Mesenchymal stem cell (in vitro differentiated cells and primary cell): ENCODE data around the gene SNRNP35. TPM values are rescaled to one million over a fixed set of nuclear protein-coding genes. Genes with fewer than 3 reads are reported as not detected.

Experiments used
- DNase-seq: peaks from one replicate; pipeline ENCODE4 v3.0.0-alpha.2; 2013
- H2AFZ ChIP-seq: one replicate; pipeline ENCODE4 v1.6.1; 2013; ENCODE audit warnings: low read depth, mild to moderate bottlenecking, control low read depth, inconsistent platforms, low read length, moderate library complexity
- H2AK5ac ChIP-seq: 2 replicates; pipeline ENCODE4 v1.6.1; 2013; ENCODE audit warnings: low read length, moderate library complexity, mild to moderate bottlenecking, inconsistent platforms; ENCODE audit not compliant: severe bottlenecking
- H2BK120ac ChIP-seq: one replicate; pipeline ENCODE4 v1.6.1; 2013; ENCODE audit warnings: low read depth, mild to moderate bottlenecking, inconsistent platforms, low read length, moderate library complexity
- H2BK12ac ChIP-seq, 2 experiments: one replicate each; pipeline ENCODE4 v1.6.1; 2013; ENCODE audit warnings: inconsistent platforms in 2 of 2, low read length in 2 of 2, mild to moderate bottlenecking in 2 of 2, moderate library complexity in 2 of 2, control low read depth in 1 of 2
- H2BK15ac ChIP-seq: one replicate; pipeline ENCODE4 v1.6.1; 2013; ENCODE audit warnings: mild to moderate bottlenecking, low read depth, inconsistent platforms; ENCODE audit not compliant: poor library complexity, severe bottlenecking
- H2BK5ac ChIP-seq: 2 replicates; pipeline ENCODE4 v1.6.1; 2013; ENCODE audit warnings: low read depth, mild to moderate bottlenecking, low read length, control low read depth, inconsistent platforms; ENCODE audit not compliant: poor library complexity, severe bottlenecking
- H3K14ac ChIP-seq, 2 experiments: one replicate each; pipeline ENCODE4 v1.6.1; 2013; ENCODE audit warnings: inconsistent platforms in 2 of 2, low read length in 2 of 2, control low read depth in 1 of 2, mild to moderate bottlenecking in 1 of 2, moderate library complexity in 1 of 2
- H3K18ac ChIP-seq, 2 experiments: one replicate each; pipeline ENCODE4 v1.6.1; 2013; ENCODE audit warnings: inconsistent platforms in 2 of 2, low read length in 2 of 2, control low read depth in 1 of 2, low read depth in 1 of 2, mild to moderate bottlenecking in 1 of 2
- H3K23ac ChIP-seq, 2 experiments: one replicate each; pipeline ENCODE4 v1.6.1; 2013; ENCODE audit warnings: inconsistent platforms in 2 of 2, low read length in 2 of 2, mild to moderate bottlenecking in 2 of 2, moderate library complexity in 2 of 2, control low read depth in 1 of 2
- H3K27ac ChIP-seq: 2 replicates; pipeline ENCODE4 v1.5.1; 2013; ENCODE audit warnings: mild to moderate bottlenecking, moderate library complexity, low read length, control low read depth, inconsistent platforms; ENCODE audit not compliant: poor library complexity, severe bottlenecking
- H3K27me3 ChIP-seq, 2 experiments: 2 replicates each; pipeline versions ENCODE4 v1.6.1 to v1.7.0; 2013; ENCODE audit warnings: low read length in 2 of 2, mild to moderate bottlenecking in 2 of 2, moderate library complexity in 2 of 2, control low read depth in 1 of 2, inconsistent platforms in 1 of 2; ENCODE audit not compliant: control insufficient read depth in 1 of 2, insufficient read depth in 1 of 2
- H3K36me3 ChIP-seq, 2 experiments: 2 replicates each; pipeline versions ENCODE4 v1.6.1 to v1.7.0; 2013; ENCODE audit warnings: low read length in 2 of 2, control low read depth in 1 of 2, inconsistent platforms in 1 of 2, low read depth in 1 of 2, mild to moderate bottlenecking in 1 of 2; ENCODE audit not compliant: insufficient read depth in 2 of 2, control insufficient read depth in 1 of 2
- H3K4ac ChIP-seq, 2 experiments: one replicate each; pipeline ENCODE4 v1.6.1; 2013; ENCODE audit warnings: inconsistent platforms in 2 of 2, low read length in 2 of 2, mild to moderate bottlenecking in 2 of 2, moderate library complexity in 2 of 2, control low read depth in 1 of 2, low read depth in 1 of 2
- H3K4me1 ChIP-seq: 2 replicates; pipeline ENCODE4 v1.6.1; 2013; ENCODE audit warnings: low read depth, low read length, control low read depth; ENCODE audit not compliant: control insufficient read depth, insufficient read depth
- H3K4me2 ChIP-seq: 2 replicates; pipeline ENCODE4 v1.6.1; 2013; ENCODE audit warnings: low read length, mild to moderate bottlenecking, inconsistent platforms; ENCODE audit not compliant: poor library complexity, severe bottlenecking
- H3K4me3 ChIP-seq, 2 experiments: 2 replicates each; pipeline versions ENCODE4 v1.5.1 to v1.7.0; 2013; ENCODE audit warnings: low read length in 2 of 2, mild to moderate bottlenecking in 2 of 2, control low read depth in 1 of 2, low read depth in 1 of 2; ENCODE audit not compliant: insufficient read depth in 1 of 2
- H3K79me1 ChIP-seq: replicated peaks from 2 replicates; pipeline ENCODE4 v1.6.1; 2013; ENCODE audit warnings: mild to moderate bottlenecking, control low read depth, low read length, inconsistent platforms; ENCODE audit not compliant: poor library complexity, severe bottlenecking
- H3K9ac ChIP-seq: 2 replicates; pipeline ENCODE4 v1.7.0; 2013; ENCODE audit warnings: mild to moderate bottlenecking, low read length, moderate library complexity
- H3K9me3 ChIP-seq: 2 replicates; pipeline ENCODE4 v1.7.0; 2013; ENCODE audit warnings: mild to moderate bottlenecking, low read length; ENCODE audit not compliant: control insufficient read depth
- H4K8ac ChIP-seq: one replicate; pipeline ENCODE4 v1.6.1; 2013; ENCODE audit warnings: inconsistent platforms, mild to moderate bottlenecking, low read length, moderate library complexity
- H4K91ac ChIP-seq: one replicate; pipeline ENCODE4 v1.6.1; 2013; ENCODE audit warnings: mild to moderate bottlenecking, low read length, inconsistent platforms
- WGBS: methylation state at CpG from one replicate; pipeline ENCODE4 v1.1.7; 2013; ENCODE audit warnings: mixed read lengths; 5-methylcytosine and 5-hydroxymethylcytosine counted together
- small RNA-seq: library from polyadenylated mRNA; stranded (forward); fragments of <200 nt; extraction: miRNeasy Mini kit (QIAGEN cat#:217004); gene quantifications from one replicate; pipeline ENCODE3, GENCODE V24; 2013; ENCODE audit warnings: low read depth

The SNRNP35 gene

GRCh38 chr12:123516216-123516780, 58.4 kb downstream of the SNRNP35 start:
- H3K4me2 ChIP-seq, result no peak overlapping the region
- H3K4me1 ChIP-seq, result peaks cover 41% of the 10 kb centered on the region
- no peak overlapping the region for H3K18ac ChIP-seq
- H3K9me3 ChIP-seq, result no peaks in the 10 kb centered on the region
- H2AFZ ChIP-seq, result no peak overlapping the region
- H2AK5ac ChIP-seq, result peak overlapping the region; percentile 37
- peak overlapping the region; percentile 43 for H3K27ac ChIP-seq
- H2BK120ac ChIP-seq, result no peak overlapping the region
- peak; percentile 12 for DNase-seq
- H2BK5ac ChIP-seq, result no peak overlapping the region
- H3K79me1 ChIP-seq, result peaks cover 16% of the 10 kb centered on the region
- no peak overlapping the region for H4K8ac ChIP-seq
- no peak overlapping the region for H2BK12ac ChIP-seq
- H3K36me3 ChIP-seq, result peaks cover 52 to 75% of the 10 kb centered on the region in 2 experiments
- H3K23ac ChIP-seq, result no peak overlapping the region
- H4K91ac ChIP-seq, result no peak overlapping the region
- H3K27me3 ChIP-seq, result no peaks in the 10 kb centered on the region
- no peak overlapping the region for H3K4ac ChIP-seq
- H3K4me3 ChIP-seq, result no peak overlapping the region
- H2BK15ac ChIP-seq, result no peak overlapping the region
- WGBS, result 78% methylated on average over 11 of the region's 11 CpGs
- no peak overlapping the region for H3K14ac ChIP-seq
- H3K9ac ChIP-seq, result no peak overlapping the region

Small RNA genes lying within 50 kb of the gene (small RNA-seq; reads per million reads assigned to genes)
- gene AC145423.2, result not detected
